ENCODE measurements around the gene TRPV5.

TRPV5 gene

DNA sequence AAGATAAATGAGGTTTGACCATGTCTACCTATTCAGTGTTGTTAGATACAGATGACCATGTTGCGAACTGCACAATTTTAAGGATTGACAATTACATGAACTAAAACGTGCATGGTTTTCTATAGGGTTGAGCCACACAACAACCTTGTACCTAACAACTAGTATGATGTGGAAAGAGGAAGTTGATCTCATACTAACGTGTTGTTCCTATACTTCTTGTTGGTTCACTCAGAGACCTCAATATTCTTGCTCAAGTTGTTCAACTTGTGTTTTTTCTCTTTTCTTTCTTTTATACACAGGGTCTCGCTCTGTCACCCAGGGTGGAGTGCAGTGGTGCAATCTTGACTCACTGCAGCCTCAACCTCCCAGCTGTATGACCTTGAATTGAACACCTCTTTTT, 34.7 kb upstream of the TRPV5 start:
- H3K27ac ChIP-seq (replicated peaks; ENCODE audit: low read length) = no peak overlapping the region
- H3K18ac ChIP-seq (ENCODE audit: low read length) = no peak overlapping the region
- no peak overlapping the region for H2AFZ ChIP-seq (ENCODE audit: low read length)
- H3K79me1 ChIP-seq (ENCODE audit: low read depth, low read length) = no peaks in the 10 kb centered on the region
- H4K91ac ChIP-seq (ENCODE audit: low read depth, low read length, poor library complexity) = no peak overlapping the region
- H3K27me3 ChIP-seq (ENCODE audit: control insufficient read depth in 3 of 3, insufficient read depth in 3 of 3, low read depth in 1 of 3, low read length in 3 of 3) = no peaks in the 10 kb centered on the region
- H2BK5ac ChIP-seq (ENCODE audit: low read length) = no peak overlapping the region
- H3K4me1 ChIP-seq (ENCODE audit: control insufficient read depth in 2 of 2, insufficient read depth in 1 of 2, low read depth in 1 of 2, low read length in 2 of 2) = peaks cover 0 to 3% of the 10 kb centered on the region in 2 donors
- no peak overlapping the region for H3K4ac ChIP-seq (ENCODE audit: low read length)
- no peak overlapping the region for H2BK120ac ChIP-seq (ENCODE audit: low read depth, low read length)
- no peak overlapping the region for H3K9ac ChIP-seq (ENCODE audit: low read depth, low read length, poor library complexity)
- no peak overlapping the region for H2AK5ac ChIP-seq (ENCODE audit: low read depth, low read length)
- no peak for DNase-seq (ENCODE audit: low spot score)
- H2BK12ac ChIP-seq (ENCODE audit: low read length) = no peak overlapping the region
- no peaks in the 10 kb centered on the region for H3K36me3 ChIP-seq (replicated peaks in 1 of 2; ENCODE audit: control insufficient read depth in 2 of 2, insufficient read depth in 2 of 2, low read length in 2 of 2)
- H3K14ac ChIP-seq (ENCODE audit: low read length) = no peak overlapping the region
- H2BK15ac ChIP-seq (ENCODE audit: low read length) = no peak overlapping the region
- no peaks in the 10 kb centered on the region for H3K9me3 ChIP-seq (replicated peaks in 1 of 2; ENCODE audit: control insufficient read depth in 2 of 2, insufficient read depth in 1 of 2, low read depth in 1 of 2, low read length in 2 of 2)
- no peak overlapping the region for H3K4me3 ChIP-seq (ENCODE audit: low read length in 2 of 2)
- H3K23ac ChIP-seq (ENCODE audit: low read depth, low read length, poor library complexity) = no peak overlapping the region
- no peak overlapping the region for H4K8ac ChIP-seq (ENCODE audit: low read depth, low read length)
- WGBS, 2 donors (ENCODE audit: extremely low coverage in 2 of 2, insufficient read length in 2 of 2, insufficient replicate concordance in 1 of 2) = no CpG with 5 or more reads among the region's 4 CpGs
- no peak overlapping the region for H3K4me2 ChIP-seq (ENCODE audit: insufficient read depth, low read length, poor library complexity, severe bottlenecking)

DNA sequence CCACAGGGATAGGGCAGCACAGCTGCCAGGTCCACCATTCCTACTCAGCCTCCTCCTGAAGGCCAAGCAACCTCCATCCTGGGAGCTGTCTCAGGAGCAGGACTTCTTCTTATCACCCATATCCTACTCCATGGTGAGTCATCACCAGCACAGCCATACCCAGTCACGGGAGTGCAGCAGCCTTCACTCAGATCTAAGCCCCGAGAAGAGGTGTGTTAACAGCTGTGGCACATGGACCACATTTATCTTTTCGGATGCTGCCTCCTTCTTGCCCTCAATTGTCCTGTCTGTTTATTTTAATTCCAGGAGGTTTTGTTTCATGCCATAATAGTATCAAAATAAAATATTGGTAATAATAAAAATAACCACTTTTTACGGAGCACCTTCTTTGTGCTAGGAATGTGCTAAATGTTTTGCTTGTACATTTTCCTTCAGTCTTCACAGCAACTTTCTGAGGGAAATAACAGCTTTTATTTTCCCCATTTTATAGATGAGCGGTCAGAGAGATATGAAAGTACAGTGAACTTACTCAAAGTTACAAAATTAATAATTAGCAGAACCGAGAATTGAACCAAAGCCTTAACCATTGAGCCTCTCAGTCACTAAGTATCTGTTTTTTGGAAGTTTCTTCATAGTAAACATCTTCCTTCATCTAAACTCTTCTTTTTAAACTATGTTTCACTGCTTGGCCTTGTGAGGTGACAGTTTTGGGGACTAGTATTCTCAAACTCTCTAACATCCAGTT, 31.1 kb upstream of the TRPV5 start:
- Histone ChIP-seq H2BK12ac (ENCODE audit: low read length) (no peak overlapping the region), H3K9me3 (replicated peaks in 1 of 2; ENCODE audit: control insufficient read depth in 2 of 2, insufficient read depth in 1 of 2, low read depth in 1 of 2, low read length in 2 of 2) (no peaks in the 10 kb centered on the region), H3K23ac (ENCODE audit: low read depth, low read length, poor library complexity) (no peak overlapping the region), H3K4ac (ENCODE audit: low read length) (no peak overlapping the region), H2AFZ (ENCODE audit: low read length) (no peak overlapping the region), H2BK15ac (ENCODE audit: low read length) (no peak overlapping the region), H3K18ac (ENCODE audit: low read length) (peak overlapping the region; percentile 59), H3K27me3 (ENCODE audit: control insufficient read depth in 3 of 3, insufficient read depth in 3 of 3, low read depth in 1 of 3, low read length in 3 of 3) (no peaks in the 10 kb centered on the region), H4K8ac (ENCODE audit: low read depth, low read length) (no peak overlapping the region), H2BK120ac (ENCODE audit: low read depth, low read length) (no peak overlapping the region), H3K27ac (replicated peaks; ENCODE audit: low read length) (no peak overlapping the region), H3K36me3 (replicated peaks in 1 of 2; ENCODE audit: control insufficient read depth in 2 of 2, insufficient read depth in 2 of 2, low read length in 2 of 2) (no peaks in the 10 kb centered on the region), H2BK5ac (ENCODE audit: low read length) (no peak overlapping the region), H3K9ac (ENCODE audit: low read depth, low read length, poor library complexity) (no peak overlapping the region), H3K4me1 (ENCODE audit: control insufficient read depth in 2 of 2, insufficient read depth in 1 of 2, low read depth in 1 of 2, low read length in 2 of 2) (peaks cover 0 to 11% of the 10 kb centered on the region in 2 donors), H4K91ac (ENCODE audit: low read depth, low read length, poor library complexity) (no peak overlapping the region), H3K4me2 (ENCODE audit: insufficient read depth, low read length, poor library complexity, severe bottlenecking) (no peak overlapping the region), H3K14ac (ENCODE audit: low read length) (no peak overlapping the region), H2AK5ac (ENCODE audit: low read depth, low read length) (no peak overlapping the region), H3K79me1 (ENCODE audit: low read depth, low read length) (no peaks in the 10 kb centered on the region), H3K4me3 (ENCODE audit: low read length in 2 of 2) (no peak overlapping the region)
- no CpG with 5 or more reads among the region's 6 CpGs for WGBS, 2 donors (ENCODE audit: extremely low coverage in 2 of 2, insufficient read length in 2 of 2, insufficient replicate concordance in 1 of 2)
- no peak for DNase-seq (ENCODE audit: low spot score)

DNA sequence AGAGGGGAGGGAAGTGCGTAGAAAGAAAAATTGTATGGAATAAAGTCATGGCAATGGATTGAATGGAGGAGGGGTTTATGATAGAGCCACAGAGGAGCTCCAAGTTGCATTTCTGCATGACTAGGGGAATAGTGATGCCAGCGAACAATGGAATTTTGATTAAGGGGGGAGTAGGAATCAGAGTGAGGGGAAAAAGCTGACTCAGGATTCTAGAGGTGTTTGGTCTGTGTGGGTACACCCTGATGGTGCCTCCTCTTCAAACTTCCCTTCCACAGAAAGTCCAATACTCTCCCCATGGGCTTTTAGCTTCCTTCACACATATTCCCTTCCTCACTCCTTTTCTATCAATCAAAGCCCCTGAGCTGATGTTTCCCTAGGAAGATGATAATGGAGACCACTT, 30.4 kb upstream of the TRPV5 start:
- Histone ChIP-seq H3K9ac (ENCODE audit: low read depth, low read length, poor library complexity) (no peak overlapping the region), H2BK15ac (ENCODE audit: low read length) (no peak overlapping the region), H2BK5ac (ENCODE audit: low read length) (no peak overlapping the region), H2AFZ (ENCODE audit: low read length) (no peak overlapping the region), H2BK12ac (ENCODE audit: low read length) (no peak overlapping the region), H3K27ac (replicated peaks; ENCODE audit: low read length) (no peak overlapping the region), H3K14ac (ENCODE audit: low read length) (no peak overlapping the region), H2BK120ac (ENCODE audit: low read depth, low read length) (no peak overlapping the region), H4K8ac (ENCODE audit: low read depth, low read length) (no peak overlapping the region), H4K91ac (ENCODE audit: low read depth, low read length, poor library complexity) (no peak overlapping the region), H3K4me2 (ENCODE audit: insufficient read depth, low read length, poor library complexity, severe bottlenecking) (no peak overlapping the region), H3K4me1 (ENCODE audit: control insufficient read depth in 2 of 2, insufficient read depth in 1 of 2, low read depth in 1 of 2, low read length in 2 of 2) (peaks cover 0 to 11% of the 10 kb centered on the region in 2 donors), H3K18ac (ENCODE audit: low read length) (no peak overlapping the region), H3K79me1 (ENCODE audit: low read depth, low read length) (no peaks in the 10 kb centered on the region), H3K4me3 (ENCODE audit: low read length in 2 of 2) (no peak overlapping the region), H2AK5ac (ENCODE audit: low read depth, low read length) (no peak overlapping the region), H3K27me3 (ENCODE audit: control insufficient read depth in 3 of 3, insufficient read depth in 3 of 3, low read depth in 1 of 3, low read length in 3 of 3) (no peaks in the 10 kb centered on the region), H3K36me3 (replicated peaks in 1 of 2; ENCODE audit: control insufficient read depth in 2 of 2, insufficient read depth in 2 of 2, low read length in 2 of 2) (no peaks in the 10 kb centered on the region), H3K23ac (ENCODE audit: low read depth, low read length, poor library complexity) (no peak overlapping the region), H3K9me3 (replicated peaks in 1 of 2; ENCODE audit: control insufficient read depth in 2 of 2, insufficient read depth in 1 of 2, low read depth in 1 of 2, low read length in 2 of 2) (no peaks in the 10 kb centered on the region), H3K4ac (ENCODE audit: low read length) (no peak overlapping the region)
- whole genome bisulfite sequencing, 2 donors (ENCODE audit: extremely low coverage in 2 of 2, insufficient read length in 2 of 2, insufficient replicate concordance in 1 of 2) = 100% methylated on average over 1 of the region's 2 CpGs; no CpG with 5 or more reads in 1 of the 2 donors
- DNase-seq (ENCODE audit: low spot score) = no peak

DNA sequence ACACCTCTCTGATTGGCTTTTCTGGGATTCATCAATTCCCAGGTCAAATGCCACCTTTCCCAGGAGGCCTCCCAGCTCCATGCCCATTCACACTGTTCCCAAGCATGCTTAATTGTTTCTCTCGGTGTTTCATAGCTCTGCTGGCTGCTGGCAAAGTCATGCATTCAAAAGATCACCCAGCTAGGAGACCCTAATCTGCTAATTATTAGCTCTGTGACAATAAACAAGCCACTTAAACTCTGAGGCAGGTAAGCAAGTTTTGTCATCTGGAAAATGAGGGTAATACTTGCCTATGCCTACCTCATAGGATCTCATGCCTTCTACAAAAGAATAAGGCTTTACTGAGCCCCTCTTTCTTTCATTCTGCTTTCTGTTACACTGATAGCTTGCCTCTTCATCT, 29.4 kb upstream of the TRPV5 start:
- Histone ChIP-seq H3K18ac (ENCODE audit: low read length) (no peak overlapping the region), H4K8ac (ENCODE audit: low read depth, low read length) (no peak overlapping the region), H2AFZ (ENCODE audit: low read length) (no peak overlapping the region), H2BK12ac (ENCODE audit: low read length) (no peak overlapping the region), H2BK15ac (ENCODE audit: low read length) (no peak overlapping the region), H3K27me3 (ENCODE audit: control insufficient read depth in 3 of 3, insufficient read depth in 3 of 3, low read depth in 1 of 3, low read length in 3 of 3) (no peaks in the 10 kb centered on the region), H3K4me2 (ENCODE audit: insufficient read depth, low read length, poor library complexity, severe bottlenecking) (no peak overlapping the region), H3K36me3 (replicated peaks in 1 of 2; ENCODE audit: control insufficient read depth in 2 of 2, insufficient read depth in 2 of 2, low read length in 2 of 2) (no peaks in the 10 kb centered on the region), H4K91ac (ENCODE audit: low read depth, low read length, poor library complexity) (no peak overlapping the region), H2BK120ac (ENCODE audit: low read depth, low read length) (no peak overlapping the region), H3K79me1 (ENCODE audit: low read depth, low read length) (no peaks in the 10 kb centered on the region), H2AK5ac (ENCODE audit: low read depth, low read length) (no peak overlapping the region), H3K4me3 (ENCODE audit: low read length in 2 of 2) (no peak overlapping the region), H3K23ac (ENCODE audit: low read depth, low read length, poor library complexity) (no peak overlapping the region), H3K4ac (ENCODE audit: low read length) (no peak overlapping the region), H2BK5ac (ENCODE audit: low read length) (no peak overlapping the region), H3K9me3 (replicated peaks in 1 of 2; ENCODE audit: control insufficient read depth in 2 of 2, insufficient read depth in 1 of 2, low read depth in 1 of 2, low read length in 2 of 2) (no peaks in the 10 kb centered on the region), H3K9ac (ENCODE audit: low read depth, low read length, poor library complexity) (no peak overlapping the region), H3K27ac (replicated peaks; ENCODE audit: low read length) (no peak overlapping the region), H3K14ac (ENCODE audit: low read length) (no peak overlapping the region), H3K4me1 (ENCODE audit: control insufficient read depth in 2 of 2, insufficient read depth in 1 of 2, low read depth in 1 of 2, low read length in 2 of 2) (peaks cover 0 to 11% of the 10 kb centered on the region in 2 donors)
- no CpG with 5 or more reads among the region's 1 CpG for WGBS, 2 donors (ENCODE audit: extremely low coverage in 2 of 2, insufficient read length in 2 of 2, insufficient replicate concordance in 1 of 2)
- no peak for DNase-seq (ENCODE audit: low spot score)

All from neuronal stem cell (in vitro differentiated cells).